ENCODE data around the gene KIF20B. TPM values are rescaled to one million over a fixed set of nuclear protein-coding genes. Genes with fewer than 3 reads are reported as not detected.

The KIF20B gene
- total RNA-seq, 1 experiment from 2014 or later, result 59.1 TPM

DNA sequence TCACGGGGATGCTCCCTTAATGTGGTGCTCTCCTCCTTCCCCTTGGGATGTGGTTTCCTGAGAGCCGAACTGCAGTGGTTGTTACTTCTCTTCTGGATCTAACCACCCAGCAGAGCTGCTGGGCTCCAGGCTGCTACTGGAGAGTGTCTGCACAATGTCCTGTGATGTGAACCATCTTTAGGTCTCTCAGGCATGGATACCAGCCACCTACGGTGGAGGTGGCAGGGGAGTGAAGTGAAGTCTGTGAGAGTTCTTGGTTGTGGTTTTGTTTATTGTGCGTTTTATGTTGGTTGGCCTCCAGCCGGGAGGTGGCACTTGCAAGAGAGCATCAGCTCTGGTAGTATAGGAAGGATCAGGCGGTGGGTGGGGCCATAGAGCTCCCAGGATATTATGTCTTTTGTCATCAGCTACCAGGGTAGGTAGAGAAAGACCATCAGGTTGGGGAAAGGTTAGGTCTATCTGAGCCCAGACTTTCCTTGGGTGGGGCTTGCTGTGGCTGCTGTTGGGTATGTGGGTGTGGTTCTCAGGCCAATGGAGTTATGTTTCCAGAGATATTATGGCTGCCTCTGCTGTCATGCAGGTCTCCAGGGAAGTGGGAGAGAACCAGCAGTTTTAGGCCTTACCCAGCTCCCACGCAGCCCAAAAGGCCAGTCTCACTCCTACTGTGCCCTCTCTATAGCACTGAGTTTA lies 87.9 kb downstream of the KIF20B start:
- H2BK12ac ChIP-seq (ENCODE audit: insufficient read length, low read depth, low read length), result no peak overlapping the region
- Mint-ChIP-seq H3K27ac (no peak overlapping the region; a peak in 1 of 7 replicates), H3K36me3 (ENCODE audit: insufficient read depth in 1 of 3, low read depth in 3 of 3) (peaks cover 0 to 4% (median 2%) of the 10 kb centered on the region in 3 experiments; a peak in 5 of 7 replicates), H3K4me1 (peaks cover 5% of the 10 kb centered on the region in 2 experiments), H3K4me3 (no peak overlapping the region), H3K9me3 (peaks cover 0 to 2% of the 10 kb centered on the region in 2 experiments; a peak in 2 of 5 replicates), H3K27me3 (ENCODE audit: low read depth) (no peaks in the 10 kb centered on the region)
- H3K9ac ChIP-seq (ENCODE audit: extremely low read depth, insufficient read length, low read length), result no peak overlapping the region
- no peak overlapping the region for H3T11ph ChIP-seq (ENCODE audit: low read length)
- no peak overlapping the region for H3K18ac ChIP-seq (ENCODE audit: insufficient read length, low read depth, low read length)
- no peaks in the 10 kb centered on the region for H3K23me2 ChIP-seq (ENCODE audit: insufficient read length, low read depth, low read length, poor library complexity, severe bottlenecking)
- H2BK20ac ChIP-seq (ENCODE audit: low read depth, low read length, poor library complexity, severe bottlenecking), result no peak overlapping the region
- H2AFZ ChIP-seq (ENCODE audit: low read length), result no peak overlapping the region
- no peaks in the 10 kb centered on the region for H4K20me1 ChIP-seq (ENCODE audit: control insufficient read depth, insufficient read depth, insufficient read length)
- no peak overlapping the region for H4K5ac ChIP-seq (ENCODE audit: insufficient read length, low read depth, low read length)
- DNase-seq, result no peak
- H3K27me3 ChIP-seq (ENCODE audit: insufficient read depth, low read length), result no peaks in the 10 kb centered on the region
- no peaks in the 10 kb centered on the region for H3K79me2 ChIP-seq (ENCODE audit: insufficient read depth, low read length)
- no peaks in the 10 kb centered on the region for H3K79me1 ChIP-seq (ENCODE audit: insufficient read depth, low read depth, low read length, poor library complexity, severe bottlenecking)
- H3K4me2 ChIP-seq (ENCODE audit: insufficient read depth, insufficient read length, low read length), result no peak overlapping the region
- no peak overlapping the region for H2BK15ac ChIP-seq (ENCODE audit: low read depth, low read length)
- no peak overlapping the region for H3K56ac ChIP-seq (ENCODE audit: insufficient read length, low read depth, low read length)
- TF ChIP-seq, protein P1, sequence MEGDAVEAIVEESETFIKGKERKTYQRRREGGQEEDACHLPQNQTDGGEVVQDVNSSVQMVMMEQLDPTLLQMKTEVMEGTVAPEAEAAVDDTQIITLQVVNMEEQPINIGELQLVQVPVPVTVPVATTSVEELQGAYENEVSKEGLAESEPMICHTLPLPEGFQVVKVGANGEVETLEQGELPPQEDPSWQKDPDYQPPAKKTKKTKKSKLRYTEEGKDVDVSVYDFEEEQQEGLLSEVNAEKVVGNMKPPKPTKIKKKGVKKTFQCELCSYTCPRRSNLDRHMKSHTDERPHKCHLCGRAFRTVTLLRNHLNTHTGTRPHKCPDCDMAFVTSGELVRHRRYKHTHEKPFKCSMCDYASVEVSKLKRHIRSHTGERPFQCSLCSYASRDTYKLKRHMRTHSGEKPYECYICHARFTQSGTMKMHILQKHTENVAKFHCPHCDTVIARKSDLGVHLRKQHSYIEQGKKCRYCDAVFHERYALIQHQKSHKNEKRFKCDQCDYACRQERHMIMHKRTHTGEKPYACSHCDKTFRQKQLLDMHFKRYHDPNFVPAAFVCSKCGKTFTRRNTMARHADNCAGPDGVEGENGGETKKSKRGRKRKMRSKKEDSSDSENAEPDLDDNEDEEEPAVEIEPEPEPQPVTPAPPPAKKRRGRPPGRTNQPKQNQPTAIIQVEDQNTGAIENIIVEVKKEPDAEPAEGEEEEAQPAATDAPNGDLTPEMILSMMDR (conservative IDR thresholded peaks at IDR 0.05), result no peak
- no peak overlapping the region for H4K91ac ChIP-seq (ENCODE audit: insufficient read length, low read depth, low read length)
- no peak overlapping the region for H3K23ac ChIP-seq (ENCODE audit: insufficient read length, low read depth, low read length)
- H3K4me1 ChIP-seq (ENCODE audit: insufficient read depth, low read length), result no peaks in the 10 kb centered on the region; the same call in 1 of the 2 replicates
- no peak overlapping the region for H2AK5ac ChIP-seq (ENCODE audit: insufficient read length, low read length)
- no peak overlapping the region for H3K14ac ChIP-seq (ENCODE audit: insufficient read depth, low read length)
- H2BK5ac ChIP-seq (ENCODE audit: insufficient read length, low read length), result no peak overlapping the region
- H2BK120ac ChIP-seq (ENCODE audit: low read depth, low read length, poor library complexity, severe bottlenecking), result no peak overlapping the region
- WGBS (ENCODE audit: extremely low coverage, insufficient read length, low lambda C conversion rate), result no CpG with 5 or more reads among the region's 7 CpGs
- H4K8ac ChIP-seq (replicated peaks; ENCODE audit: insufficient read length, low read depth, low read length), result no peak overlapping the region
- H3K9me3 ChIP-seq (ENCODE audit: control insufficient read depth, low read depth, low read length), result no peaks in the 10 kb centered on the region
- no peak overlapping the region for H3K4ac ChIP-seq (ENCODE audit: low read depth, low read length)
- H3K27ac ChIP-seq (ENCODE audit: insufficient read length, low read depth, low read length), result no peak overlapping the region
